ENCODE measurements around the gene ADGRD1. TPM values are rescaled to one million over a fixed set of nuclear protein-coding genes. Genes with fewer than 3 reads are reported as not detected.

ADGRD1 gene
- polyA plus RNA-seq, 1 of the 3 experiments (the other 2 are of a cell fraction), result not detected

GRCh38 chr12:131131808-131132117 lies 178.1 kb downstream of the ADGRD1 start (continued):
- TF ChIP-seq SMC3 (IDR thresholded peaks at IDR 0.05; ENCODE audit: low read depth, low read length) (no peak), ELF1 (IDR thresholded peaks at IDR 0.05) (no peak), MAX (IDR thresholded peaks at IDR 0.05; ENCODE audit: low read depth) (no peak)

GRCh38 chr12:131132118-131132892 lies 178.6 kb downstream of the ADGRD1 start:
- Histone ChIP-seq H3K4me2 (no peak overlapping the region), H3K9me2 (no peaks in the 10 kb centered on the region), H3K4me3 (ENCODE audit: low read depth in 2 of 2, low read length in 1 of 2) (peak overlapping the region in 1 of 2 experiments; percentile 50; a peak in 1 of 4 replicates), H2AFZ (ENCODE audit: low read depth) (no peak overlapping the region), H3K27ac (ENCODE audit: low read depth in 2 of 2, low read length in 1 of 2) (no peak overlapping the region), H3K79me2 (ENCODE audit: insufficient read depth) (no peaks in the 10 kb centered on the region), H3K36me3 (replicated peaks in 1 of 2; ENCODE audit: control insufficient read depth in 1 of 2, insufficient read depth in 2 of 2, low read length in 1 of 2) (no peaks in the 10 kb centered on the region), H4K20me1 (ENCODE audit: insufficient read depth) (no peaks in the 10 kb centered on the region), H3K9ac (no peak overlapping the region), H3K9me3 (no peaks in the 10 kb centered on the region), H3K4me1 (ENCODE audit: control insufficient read depth in 1 of 2, insufficient read depth in 2 of 2, low read depth in 1 of 2, low read length in 1 of 2) (peaks cover 0 to 46% of the 10 kb centered on the region in 2 experiments; a peak in 1 of 4 replicates), H3F3A (replicated peaks; ENCODE audit: insufficient read depth) (no peaks in the 10 kb centered on the region), H3K27me3 (ENCODE audit: insufficient read depth) (no peaks in the 10 kb centered on the region)
- 70% methylated on average over 4 of the region's 29 CpGs for WGBS (ENCODE audit: low lambda C conversion rate)
- POLR2A ChIA-PET, result no interaction called here
- DNase-seq, result peak; percentile 89
- CTCF ChIA-PET, result interaction anchor here (0.6 to 6.6 kb wide), 59 partner anchors 8 to 701 kb away, joined by 3 to 164 read pairs (median 4); partner anchors contain the start of gene ADGRD1
- TF ChIP-seq MAX (IDR thresholded peaks at IDR 0.05; ENCODE audit: low read depth), result no peak
- no peak for TF ChIP-seq CTCF (IDR thresholded peaks at IDR 0.05)
- no peak for TF ChIP-seq FOSL2 (IDR thresholded peaks at IDR 0.05; ENCODE audit: borderline replicate concordance, low read depth)
- peak; percentile 58; the same call in 1 of the 2 replicates for TF ChIP-seq SMC3 (IDR thresholded peaks at IDR 0.05; ENCODE audit: low read depth, low read length)
- TF ChIP-seq REST (IDR thresholded peaks at IDR 0.05; ENCODE audit: low read depth, low read length), result no peak
- peak; percentile 65 for TF ChIP-seq RAD21 (IDR thresholded peaks at IDR 0.05; ENCODE audit: low read length)

Measured in SK-N-SH (cell line).